Panc1 (cell line): Measurements from ENCODE around the gene CEBPZ.
"Not testable (repeated sequence)": the region's sequence is repeated elsewhere in the genome, so short reads cannot be mapped to it uniquely, and the experiment has no call there.

ENCODE experiments used
- POLR2AphosphoS5 ChIP-seq: IDR thresholded peaks from 2 replicates; pipeline ENCODE4 v1.6.1; 2012; ENCODE audit warnings: mild to moderate bottlenecking, low read depth, low read length, moderate library complexity
- SIN3A ChIP-seq: IDR thresholded peaks from 2 replicates; pipeline ENCODE4 v1.6.1; 2012; ENCODE audit warnings: low read depth, mild to moderate bottlenecking, low read length, moderate library complexity, borderline replicate concordance; ENCODE audit not compliant: insufficient read depth
- TCF7L2 ChIP-seq: IDR thresholded peaks from 2 replicates; pipeline ENCODE4 v1.6.1; 2011; ENCODE audit warnings: mild to moderate bottlenecking, low read depth, low read length, inconsistent platforms
- TF ChIP-seq, protein P1 (sequence below): fragments of 450-650 bp; IDR thresholded peaks from 2 replicates; pipeline ENCODE4 v1.5.1; 2017; ENCODE audit warnings: mild to moderate bottlenecking
- TF ChIP-seq, protein P2 (sequence below), 2 experiments: IDR thresholded peaks; 2 replicates each; pipeline ENCODE4 v1.6.1; 2011 to 2012; ENCODE audit warnings: low read depth in 2 of 2, control low read depth in 1 of 2, low read length in 1 of 2, mild to moderate bottlenecking in 1 of 2, moderate library complexity in 1 of 2; ENCODE audit not compliant: insufficient read depth in 1 of 2

- TF ChIP-seq, protein P1, sequence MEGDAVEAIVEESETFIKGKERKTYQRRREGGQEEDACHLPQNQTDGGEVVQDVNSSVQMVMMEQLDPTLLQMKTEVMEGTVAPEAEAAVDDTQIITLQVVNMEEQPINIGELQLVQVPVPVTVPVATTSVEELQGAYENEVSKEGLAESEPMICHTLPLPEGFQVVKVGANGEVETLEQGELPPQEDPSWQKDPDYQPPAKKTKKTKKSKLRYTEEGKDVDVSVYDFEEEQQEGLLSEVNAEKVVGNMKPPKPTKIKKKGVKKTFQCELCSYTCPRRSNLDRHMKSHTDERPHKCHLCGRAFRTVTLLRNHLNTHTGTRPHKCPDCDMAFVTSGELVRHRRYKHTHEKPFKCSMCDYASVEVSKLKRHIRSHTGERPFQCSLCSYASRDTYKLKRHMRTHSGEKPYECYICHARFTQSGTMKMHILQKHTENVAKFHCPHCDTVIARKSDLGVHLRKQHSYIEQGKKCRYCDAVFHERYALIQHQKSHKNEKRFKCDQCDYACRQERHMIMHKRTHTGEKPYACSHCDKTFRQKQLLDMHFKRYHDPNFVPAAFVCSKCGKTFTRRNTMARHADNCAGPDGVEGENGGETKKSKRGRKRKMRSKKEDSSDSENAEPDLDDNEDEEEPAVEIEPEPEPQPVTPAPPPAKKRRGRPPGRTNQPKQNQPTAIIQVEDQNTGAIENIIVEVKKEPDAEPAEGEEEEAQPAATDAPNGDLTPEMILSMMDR: not testable (repeated sequence)
- TF ChIP-seq, protein P2, sequence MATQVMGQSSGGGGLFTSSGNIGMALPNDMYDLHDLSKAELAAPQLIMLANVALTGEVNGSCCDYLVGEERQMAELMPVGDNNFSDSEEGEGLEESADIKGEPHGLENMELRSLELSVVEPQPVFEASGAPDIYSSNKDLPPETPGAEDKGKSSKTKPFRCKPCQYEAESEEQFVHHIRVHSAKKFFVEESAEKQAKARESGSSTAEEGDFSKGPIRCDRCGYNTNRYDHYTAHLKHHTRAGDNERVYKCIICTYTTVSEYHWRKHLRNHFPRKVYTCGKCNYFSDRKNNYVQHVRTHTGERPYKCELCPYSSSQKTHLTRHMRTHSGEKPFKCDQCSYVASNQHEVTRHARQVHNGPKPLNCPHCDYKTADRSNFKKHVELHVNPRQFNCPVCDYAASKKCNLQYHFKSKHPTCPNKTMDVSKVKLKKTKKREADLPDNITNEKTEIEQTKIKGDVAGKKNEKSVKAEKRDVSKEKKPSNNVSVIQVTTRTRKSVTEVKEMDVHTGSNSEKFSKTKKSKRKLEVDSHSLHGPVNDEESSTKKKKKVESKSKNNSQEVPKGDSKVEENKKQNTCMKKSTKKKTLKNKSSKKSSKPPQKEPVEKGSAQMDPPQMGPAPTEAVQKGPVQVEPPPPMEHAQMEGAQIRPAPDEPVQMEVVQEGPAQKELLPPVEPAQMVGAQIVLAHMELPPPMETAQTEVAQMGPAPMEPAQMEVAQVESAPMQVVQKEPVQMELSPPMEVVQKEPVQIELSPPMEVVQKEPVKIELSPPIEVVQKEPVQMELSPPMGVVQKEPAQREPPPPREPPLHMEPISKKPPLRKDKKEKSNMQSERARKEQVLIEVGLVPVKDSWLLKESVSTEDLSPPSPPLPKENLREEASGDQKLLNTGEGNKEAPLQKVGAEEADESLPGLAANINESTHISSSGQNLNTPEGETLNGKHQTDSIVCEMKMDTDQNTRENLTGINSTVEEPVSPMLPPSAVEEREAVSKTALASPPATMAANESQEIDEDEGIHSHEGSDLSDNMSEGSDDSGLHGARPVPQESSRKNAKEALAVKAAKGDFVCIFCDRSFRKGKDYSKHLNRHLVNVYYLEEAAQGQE (IDR thresholded peaks at IDR 0.05; ENCODE audit: insufficient read depth in 1 of 2, low read depth in 2 of 2, low read length in 1 of 2): not testable (repeated sequence)
- not testable (repeated sequence) for TF ChIP-seq SIN3A, POLR2AphosphoS5, TCF7L2
Measured at GRCh38 chr2:37205071-37205661, 26.2 kb downstream of the CEBPZ start.
